Fibroblast of the aortic adventitia (primary cell): Measurements from ENCODE around the gene SPECC1. TPM values are rescaled to one million over a fixed set of nuclear protein-coding genes. Genes with fewer than 3 reads are reported as not detected.
"Not testable (repeated sequence)": the region's sequence is repeated elsewhere in the genome, so short reads cannot be mapped to it uniquely, and the experiment has no call there.

Experiments
- DNase-seq: peaks from one replicate; pipeline ENCODE4 v3.0.0-alpha.2; 2010; ENCODE audit warnings: low read depth
- H3K4me3 ChIP-seq: 2 replicates; pipeline ENCODE4 v1.5.1; 2011; ENCODE audit warnings: low read depth, mild to moderate bottlenecking, control low read depth, low read length, moderate library complexity
- CTCF ChIP-seq: IDR thresholded peaks from 2 replicates; pipeline ENCODE4 v1.5.1; 2011; ENCODE audit warnings: mild to moderate bottlenecking, low read length, control low read depth, inconsistent platforms; ENCODE audit not compliant: insufficient read depth
- total RNA-seq: library from RNA; depleted of rRNA; stranded (reverse); fragments of >200 nt; gene quantifications from 2 replicates; pipeline ENCODE4 v1.2.3, GENCODE V29; 2012; ENCODE audit warnings: low replicate concordance

Gene SPECC1
- 13.6 and 16.8 TPM in 2 replicates for total RNA-seq

GRCh38 chr17:20009302-20010098 is at the start of gene SPECC1:
Gene SPECC1, plus strand, starts transcription at chr17:20009359. Its CDS starts 87,293 bp downstream, at chr17:20096652.
- DNase-seq: peak; percentile 47

GRCh38 chr17:19962954-19963353 is 46.2 kb upstream of the SPECC1 start:
- not testable (repeated sequence) for H3K4me3 ChIP-seq, DNase-seq

More at GRCh38 chr17:20009302-20010098, at the start of gene SPECC1:
- peak within 1 kb of the TSS; percentile 76 for H3K4me3 ChIP-seq
- peak; percentile 63 for TF ChIP-seq CTCF

- H3K4me3 ChIP-seq: no peak overlapping the region
- no peak for TF ChIP-seq CTCF
- no peak for DNase-seq
Observed at GRCh38 chr17:19973156-19973555, 36.0 kb upstream of the SPECC1 start.

GRCh38 chr17:19975601-19976000 is 33.6 kb upstream of the SPECC1 start:
- no peak overlapping the region for H3K4me3 ChIP-seq
- DNase-seq: no peak
- no peak for TF ChIP-seq CTCF

GRCh38 chr17:19977293-19978208 is 31.6 kb upstream of the SPECC1 start, which contains the start of gene AKAP10:
Gene AKAP10, minus strand, starts transcription at chr17:19977828. Its CDS starts 149 bp downstream, at chr17:19977679.
- peak; percentile 75 for DNase-seq
- peak within 1 kb of the TSS; percentile 93 for H3K4me3 ChIP-seq
- TF ChIP-seq CTCF: no peak

GRCh38 chr17:19978209-19978802 is 30.9 kb upstream of the SPECC1 start:
- TF ChIP-seq CTCF: no peak
- H3K4me3 ChIP-seq: peak overlapping the region; percentile 93
- DNase-seq: peak; percentile 8
